ENCODE measurements around the gene ILDR1.
"Not testable (repeated sequence)": the region's sequence is repeated elsewhere in the genome, so short reads cannot be mapped to it uniquely, and the experiment has no call there.

Gene ILDR1

DNA sequence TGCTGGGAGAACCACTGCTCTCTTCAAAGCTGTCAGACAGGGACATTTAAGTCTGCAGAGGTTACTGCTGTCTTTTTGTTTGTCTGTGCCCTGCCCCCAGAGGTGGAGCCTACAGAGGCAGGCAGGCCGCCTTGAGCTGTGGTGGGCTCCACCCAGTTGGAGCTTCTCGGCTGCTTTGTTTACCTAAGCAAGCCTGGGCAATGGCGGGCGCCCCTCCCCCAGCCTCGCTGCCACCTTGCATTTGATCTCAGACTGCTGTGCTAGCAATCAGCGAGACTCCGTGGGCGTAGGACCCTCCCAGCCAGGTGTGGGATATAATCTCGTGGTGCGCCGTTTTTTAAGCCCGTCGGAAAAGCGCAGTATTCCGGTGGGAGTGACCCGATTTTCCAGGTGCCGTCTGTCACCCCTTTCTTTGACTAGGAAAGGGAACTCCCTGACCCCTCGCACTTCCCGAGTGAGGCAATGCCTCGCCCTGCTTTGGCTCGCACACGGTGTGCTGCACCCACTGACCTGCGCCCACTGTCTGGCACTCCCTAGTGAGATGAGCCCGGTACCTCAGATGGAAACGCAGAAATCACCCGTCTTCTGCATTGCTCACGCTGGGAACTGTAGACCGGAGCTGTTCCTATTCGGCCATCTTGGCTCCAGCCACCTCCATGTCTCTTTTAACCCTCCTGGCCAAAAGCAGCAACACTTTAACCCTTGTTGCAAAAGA lies 83.7 kb downstream of the ILDR1 start:
- DNase-seq, result not testable (repeated sequence)
